ENCODE measurements around the gene CYTH2. TPM values are rescaled to one million over a fixed set of nuclear protein-coding genes. Genes with fewer than 3 reads are reported as not detected.
"Not testable (repeated sequence)": the region's sequence is repeated elsewhere in the genome, so short reads cannot be mapped to it uniquely, and the experiment has no call there.

Gene CYTH2
- total RNA-seq, 1 donor from 2014 or later, result 36.6 TPM

DNA sequence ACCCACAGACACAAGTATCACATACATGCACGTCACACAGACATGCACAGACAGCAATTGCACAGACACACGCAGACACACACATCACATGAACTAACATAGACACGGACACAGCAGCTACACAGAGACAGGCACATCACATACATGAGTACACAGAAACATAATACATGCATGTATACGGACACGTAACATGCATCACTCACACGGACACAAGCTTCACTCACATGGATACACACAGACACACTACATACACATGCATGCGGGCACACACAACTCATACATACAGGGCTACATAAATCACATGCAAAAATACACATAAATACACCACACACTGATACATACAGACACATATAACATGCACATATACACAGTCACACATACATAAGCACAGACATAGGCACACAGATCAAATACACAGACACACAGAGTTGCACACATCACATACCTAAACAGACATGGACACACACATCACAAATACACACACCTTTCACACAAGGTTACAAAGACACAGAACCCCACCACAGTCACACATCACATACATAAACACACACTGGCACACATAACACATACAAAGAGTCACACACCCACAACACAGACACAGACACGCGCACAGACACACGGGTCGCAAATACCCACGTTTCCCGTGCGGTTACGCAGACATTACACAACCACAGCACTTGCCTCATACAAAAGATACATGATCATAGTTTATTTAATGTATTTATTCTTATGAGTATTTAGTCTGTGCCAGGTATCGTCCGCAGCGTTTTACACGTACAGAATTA is 43.5 kb downstream of the CYTH2 start:
- Histone ChIP-seq H3K27me3 (ENCODE audit: control insufficient read depth, insufficient read depth, low read length) (no peaks in the 10 kb centered on the region), H3K4me3 (ENCODE audit: low read depth, low read length) (no peak overlapping the region), H3K36me3 (ENCODE audit: control insufficient read depth, insufficient read depth, low read length) (no peaks in the 10 kb centered on the region)
- no peak for DNase-seq (ENCODE audit: low read depth)
- TF ChIP-seq, protein P1, sequence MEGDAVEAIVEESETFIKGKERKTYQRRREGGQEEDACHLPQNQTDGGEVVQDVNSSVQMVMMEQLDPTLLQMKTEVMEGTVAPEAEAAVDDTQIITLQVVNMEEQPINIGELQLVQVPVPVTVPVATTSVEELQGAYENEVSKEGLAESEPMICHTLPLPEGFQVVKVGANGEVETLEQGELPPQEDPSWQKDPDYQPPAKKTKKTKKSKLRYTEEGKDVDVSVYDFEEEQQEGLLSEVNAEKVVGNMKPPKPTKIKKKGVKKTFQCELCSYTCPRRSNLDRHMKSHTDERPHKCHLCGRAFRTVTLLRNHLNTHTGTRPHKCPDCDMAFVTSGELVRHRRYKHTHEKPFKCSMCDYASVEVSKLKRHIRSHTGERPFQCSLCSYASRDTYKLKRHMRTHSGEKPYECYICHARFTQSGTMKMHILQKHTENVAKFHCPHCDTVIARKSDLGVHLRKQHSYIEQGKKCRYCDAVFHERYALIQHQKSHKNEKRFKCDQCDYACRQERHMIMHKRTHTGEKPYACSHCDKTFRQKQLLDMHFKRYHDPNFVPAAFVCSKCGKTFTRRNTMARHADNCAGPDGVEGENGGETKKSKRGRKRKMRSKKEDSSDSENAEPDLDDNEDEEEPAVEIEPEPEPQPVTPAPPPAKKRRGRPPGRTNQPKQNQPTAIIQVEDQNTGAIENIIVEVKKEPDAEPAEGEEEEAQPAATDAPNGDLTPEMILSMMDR (IDR thresholded peaks at IDR 0.05; ENCODE audit: insufficient read depth, low read length, severe bottlenecking), result no peak
- FAIRE-seq, result no peak

DNA sequence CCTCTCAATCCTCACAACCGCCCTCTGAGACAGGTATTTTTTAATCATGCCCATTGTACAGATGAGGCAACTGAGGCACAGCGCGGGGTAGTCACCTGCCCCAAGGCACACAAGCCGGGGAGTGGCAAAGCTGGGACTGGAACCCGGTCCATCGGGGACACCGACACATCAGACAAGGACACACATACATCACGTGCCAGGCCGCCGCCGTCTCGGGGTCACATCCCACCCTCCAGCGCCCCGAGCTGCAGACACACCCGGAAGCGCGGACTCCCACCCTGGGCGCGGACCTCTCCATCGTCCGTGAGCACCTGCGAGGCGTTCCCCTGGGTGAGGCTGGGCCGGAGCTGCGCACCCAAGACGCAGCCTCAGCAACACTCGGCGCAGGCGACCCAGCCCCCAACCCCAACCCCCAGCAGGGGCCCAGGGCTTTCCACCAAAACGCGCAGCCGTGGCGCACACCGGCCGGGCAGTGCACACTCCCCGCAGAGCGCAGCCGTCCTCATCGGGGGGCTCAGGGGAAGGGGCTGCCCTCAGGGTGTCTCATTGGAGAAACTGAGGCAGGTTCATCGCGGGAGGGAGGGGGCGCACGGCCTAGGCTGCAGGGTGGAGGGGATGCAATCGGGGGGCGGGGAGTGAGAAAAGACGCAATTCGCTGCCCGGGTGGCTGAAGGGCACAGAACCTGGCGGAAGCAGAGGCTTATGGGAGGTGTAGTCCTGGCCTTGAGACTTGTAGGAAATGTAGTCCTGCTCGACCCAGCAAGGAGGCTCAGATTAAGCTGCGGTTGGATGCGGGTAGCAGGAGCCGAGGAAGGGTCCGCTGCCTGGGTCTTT is 44.3 kb downstream of the CYTH2 start:
- peak; percentile 62 for DNase-seq (ENCODE audit: low read depth)
- no peaks in the 10 kb centered on the region for H3K27me3 ChIP-seq (ENCODE audit: control insufficient read depth, insufficient read depth, low read length)
- H3K4me3 ChIP-seq (ENCODE audit: low read depth, low read length), result peak overlapping the region; percentile 52
- H3K36me3 ChIP-seq (ENCODE audit: control insufficient read depth, insufficient read depth, low read length), result no peaks in the 10 kb centered on the region
- FAIRE-seq, result no peak
- TF ChIP-seq, protein P1 (IDR thresholded peaks at IDR 0.05; ENCODE audit: insufficient read depth, low read length, severe bottlenecking), result no peak

DNA sequence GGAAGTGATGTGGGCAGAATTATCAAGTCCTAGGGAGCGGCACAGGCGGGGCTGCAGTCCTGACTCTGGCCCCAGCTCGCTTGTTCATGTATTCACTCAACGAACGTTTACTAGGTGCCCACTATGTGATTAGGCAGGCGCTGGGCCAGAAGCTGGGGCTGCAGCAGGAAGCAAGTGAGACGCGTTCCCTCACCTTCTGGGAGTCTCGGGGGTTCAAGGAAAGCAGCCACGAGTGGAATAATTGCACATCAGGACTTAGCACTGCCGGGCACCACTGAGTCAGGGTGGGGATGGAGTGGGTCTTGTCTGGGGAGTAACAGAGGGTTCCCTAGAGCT is 44.9 kb downstream of the CYTH2 start:
- no peak for DNase-seq (ENCODE audit: low read depth)
- TF ChIP-seq, protein P1 (IDR thresholded peaks at IDR 0.05; ENCODE audit: insufficient read depth, low read length, severe bottlenecking), result no peak
- no peak overlapping the region for H3K4me3 ChIP-seq (ENCODE audit: low read depth, low read length)
- no peak for FAIRE-seq
- no peaks in the 10 kb centered on the region for H3K27me3 ChIP-seq (ENCODE audit: control insufficient read depth, insufficient read depth, low read length)
- no peaks in the 10 kb centered on the region for H3K36me3 ChIP-seq (ENCODE audit: control insufficient read depth, insufficient read depth, low read length)

DNA sequence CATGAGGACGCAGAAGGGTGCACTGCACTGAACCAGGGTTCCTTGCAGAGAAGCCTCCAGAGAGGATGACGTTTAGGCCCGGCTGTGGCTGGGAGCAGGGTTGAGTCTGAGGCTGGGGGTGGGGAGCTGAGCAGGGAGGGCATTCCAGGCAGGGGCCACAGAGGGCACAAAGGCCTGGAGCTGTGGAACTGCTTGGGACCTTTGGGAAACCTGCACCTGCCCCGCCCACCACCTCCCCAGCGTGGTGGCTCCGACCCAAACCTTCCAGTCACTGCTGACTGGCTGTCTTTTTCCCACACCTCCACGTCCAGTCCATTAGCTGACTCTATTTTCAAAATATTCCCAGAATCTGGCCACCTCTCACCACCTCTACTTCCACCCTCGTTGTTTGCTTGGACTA is 47.4 kb downstream of the CYTH2 start:
- Histone ChIP-seq H3K27me3 (ENCODE audit: control insufficient read depth, insufficient read depth, low read length) (no peaks in the 10 kb centered on the region), H3K4me3 (ENCODE audit: low read depth, low read length) (no peak overlapping the region), H3K36me3 (ENCODE audit: control insufficient read depth, insufficient read depth, low read length) (no peaks in the 10 kb centered on the region)
- TF ChIP-seq, protein P1 (IDR thresholded peaks at IDR 0.05; ENCODE audit: insufficient read depth, low read length, severe bottlenecking), result no peak
- DNase-seq (ENCODE audit: low read depth), result no peak
- no peak for FAIRE-seq

DNA sequence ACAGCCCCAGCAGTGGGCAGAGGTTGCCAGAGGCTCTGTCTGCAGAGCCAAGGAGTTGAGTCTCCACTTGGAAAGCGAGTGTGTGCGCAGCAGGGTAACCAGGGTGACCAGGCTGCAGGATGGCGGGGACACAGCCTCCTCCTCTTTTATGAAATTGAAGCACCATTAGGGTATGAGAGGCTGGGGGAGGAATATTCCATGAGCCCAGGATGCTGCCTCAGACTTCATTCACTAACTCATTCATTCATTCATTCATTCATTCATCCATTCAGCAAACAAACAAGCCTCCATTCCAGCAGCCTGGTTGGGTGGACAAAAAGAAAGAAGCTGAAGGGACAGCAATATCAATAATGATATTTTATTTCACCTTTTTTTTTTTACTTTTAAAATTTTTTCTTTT is 49.0 kb downstream of the CYTH2 start:
- DNase-seq (ENCODE audit: low read depth), result no peak
- TF ChIP-seq, protein P1 (IDR thresholded peaks at IDR 0.05; ENCODE audit: insufficient read depth, low read length, severe bottlenecking), result no peak
- Histone ChIP-seq H3K27me3 (ENCODE audit: control insufficient read depth, insufficient read depth, low read length) (no peaks in the 10 kb centered on the region), H3K4me3 (ENCODE audit: low read depth, low read length) (no peak overlapping the region), H3K36me3 (ENCODE audit: control insufficient read depth, insufficient read depth, low read length) (no peaks in the 10 kb centered on the region)
- FAIRE-seq, result no peak

DNA sequence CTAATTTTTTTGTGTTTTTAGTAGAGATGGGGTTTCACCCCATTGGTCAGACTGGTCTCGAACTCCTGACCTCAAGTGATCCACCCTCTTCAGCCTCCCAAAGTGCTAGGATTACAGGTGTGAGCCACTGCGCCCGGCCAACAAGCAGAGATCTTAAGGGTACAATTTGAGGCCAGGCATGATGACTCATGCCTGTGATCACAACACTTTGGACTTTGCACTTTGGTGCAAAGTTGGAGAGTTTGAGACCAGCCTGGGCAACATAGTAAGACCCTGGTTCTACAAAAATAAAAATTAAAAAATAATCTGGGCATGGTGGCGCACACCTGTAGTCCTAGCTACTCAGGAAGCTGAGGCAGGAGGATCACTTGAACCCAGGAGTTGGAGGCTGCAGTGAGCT is 50.3 kb downstream of the CYTH2 start:
- H3K4me3 ChIP-seq (ENCODE audit: low read depth, low read length); DNase-seq (ENCODE audit: low read depth); FAIRE-seq; H3K36me3 ChIP-seq (ENCODE audit: control insufficient read depth, insufficient read depth, low read length); H3K27me3 ChIP-seq (ENCODE audit: control insufficient read depth, insufficient read depth, low read length): not testable (repeated sequence)

All from bronchial epithelial cell (primary cell).